GM12878 (cell line): ENCODE results near the gene PEX26. TPM values are rescaled to one million over a fixed set of nuclear protein-coding genes. Genes with fewer than 3 reads are reported as not detected.

Experiments
- ATAC-seq: fragments of 200-7000 bp; cut with Tn5 transposase; 3 replicates; pipeline ENCODE4 v1.9.1; 2020; ENCODE audit warnings: mild to moderate bottlenecking, moderate library complexity
- BruUV-seq: library from RNA; stranded (reverse); fragments of 400-500 nt; replicated peaks from 2 replicates; lab custom pipeline; 2021; lab: Mats Ljungman, UMichigan
- CTCF ChIA-PET: fragments of 300-600 bp; sonication (Branson Sonifier 250); formaldehyde crosslinking; extraction: SDS; loops from one replicate; lab custom pipeline; 2021; ENCODE audit warnings: inconsistent platforms; lab: Yijun Ruan, JAX
- POLR2A ChIA-PET: fragments of 350-600 bp; formaldehyde crosslinking; extraction: SDS; loops from one replicate; lab custom pipeline; 2021; ENCODE audit warnings: inconsistent platforms; lab: Charles Lee
- RAD21 ChIA-PET: fragments of 300-600 bp; sonication (Branson Sonifier 250); formaldehyde crosslinking; loops from one replicate; lab custom pipeline; 2023; ENCODE audit warnings: antibody characterized with exemption; ENCODE audit not compliant: unreplicated experiment; lab: Charles Lee
- SMC1A ChIA-PET: fragments of 300-600 bp; sonication (Branson Sonifier 250); formaldehyde crosslinking; loops from one replicate; lab custom pipeline; 2023; ENCODE audit not compliant: unreplicated experiment, uncharacterized antibody; lab: Charles Lee
- DNase-seq: peaks from one replicate; pipeline ENCODE4 v3.0.0-alpha.2; 2011; ENCODE audit warnings: low read depth, low spot score
- FAIRE-seq: peaks from 3 replicates; lab custom pipeline; 2011; peaks lifted over from hg19 to GRCh38; lab: Jason Lieb, UNC
- H2AFZ ChIP-seq: 2 replicates; pipeline ENCODE4 v1.6.0; 2011; ENCODE audit warnings: low read depth, low read length, control low read depth; ENCODE audit not compliant: control insufficient read depth
- H3K27ac ChIP-seq: 2 replicates; pipeline ENCODE4 v1.5.1; 2011; ENCODE audit warnings: control low read depth; ENCODE audit not compliant: control insufficient read depth, insufficient read depth
- H3K27me3 ChIP-seq, 2 experiments: replicated peaks in 1 of 2; 2 replicates each; pipeline versions ENCODE4 v1.6.0 to v1.6.1; 2011; ENCODE audit warnings: low read length in 1 of 2; ENCODE audit not compliant: control insufficient read depth in 2 of 2, insufficient read depth in 2 of 2
- H3K36me3 ChIP-seq, 2 experiments: 2 replicates each; pipeline ENCODE4 v1.5.1; 2011; ENCODE audit warnings: low read length in 1 of 2; ENCODE audit not compliant: control insufficient read depth in 2 of 2, insufficient read depth in 2 of 2
- H3K4me1 ChIP-seq: 2 replicates; pipeline ENCODE4 v1.6.1; 2011; ENCODE audit warnings: mild to moderate bottlenecking, low read length, moderate library complexity, mixed read lengths; ENCODE audit not compliant: control insufficient read depth, insufficient read depth
- H3K4me2 ChIP-seq: 2 replicates; pipeline ENCODE4 v1.6.0; 2011; ENCODE audit warnings: control low read depth; ENCODE audit not compliant: control insufficient read depth, insufficient read depth
- H3K4me3 ChIP-seq: fragments of 200-600 bp; sonication (generic); 2 replicates; pipeline ENCODE4 v1.5.1; 2016
- H3K79me2 ChIP-seq: 2 replicates; pipeline ENCODE4 v1.6.0; 2011; ENCODE audit warnings: low read length; ENCODE audit not compliant: control insufficient read depth, insufficient read depth
- H3K9ac ChIP-seq: 2 replicates; pipeline ENCODE4 v1.8.0; 2011; ENCODE audit warnings: low read length, control low read depth, mixed read lengths; ENCODE audit not compliant: control insufficient read depth, insufficient read depth
- H3K9me3 ChIP-seq: replicated peaks from 3 replicates; pipeline ENCODE4 v1.5.1; 2011; ENCODE audit warnings: mild to moderate bottlenecking, low read length; ENCODE audit not compliant: control insufficient read depth, insufficient read depth
- H4K20me1 ChIP-seq: 2 replicates; pipeline ENCODE4 v1.6.0; 2011; ENCODE audit not compliant: control insufficient read depth, insufficient read depth
- CREB1 ChIP-seq: IDR thresholded peaks from 2 replicates; pipeline ENCODE4 v1.6.1; 2012; ENCODE audit warnings: low read depth, mild to moderate bottlenecking, inconsistent platforms
- CTCF ChIP-seq, 3 experiments: IDR thresholded peaks in 2 of 3; conservative IDR thresholded peaks in 1 of 3; 2 replicates each; pipeline ENCODE4 v1.5.1; 2011; ENCODE audit warnings: low read depth in 3 of 3, low read length in 3 of 3, mild to moderate bottlenecking in 3 of 3, control low read depth in 2 of 3, moderate library complexity in 2 of 3, inconsistent platforms in 1 of 3, mixed read lengths in 1 of 3; ENCODE audit not compliant: control insufficient read depth in 2 of 3, insufficient read depth in 1 of 3; ENCODE audit errors: extremely low read depth in 1 of 3
- ETV6 ChIP-seq, 2 experiments: fragments of 450-650 bp in 1 of 2; IDR thresholded peaks in 1 of 2; conservative IDR thresholded peaks in 1 of 2; 2 replicates each; pipeline ENCODE4 v1.6.1; 2014; ENCODE audit warnings: antibody characterized with exemption in 1 of 2, borderline replicate concordance in 1 of 2, low read depth in 1 of 2, mild to moderate bottlenecking in 1 of 2, moderate library complexity in 1 of 2
- FOXM1 ChIP-seq: IDR thresholded peaks from 2 replicates; pipeline ENCODE4 v1.6.1; 2012; ENCODE audit warnings: low read depth, mild to moderate bottlenecking, inconsistent platforms, low read length, moderate library complexity
- IRF4 ChIP-seq: IDR thresholded peaks from 2 replicates; pipeline ENCODE4 v1.6.1; 2011; ENCODE audit warnings: low read depth, low read length
- JUNB ChIP-seq: IDR thresholded peaks from 2 replicates; pipeline ENCODE4 v1.6.1; 2016; ENCODE audit warnings: antibody characterized with exemption, mild to moderate bottlenecking
- JUND ChIP-seq: IDR thresholded peaks from 2 replicates; pipeline ENCODE4 v1.6.1; 2012; ENCODE audit warnings: low read depth, mild to moderate bottlenecking, low read length, improper control_type of control experiment, moderate library complexity
- NR2C2 ChIP-seq: IDR thresholded peaks from 2 replicates; pipeline ENCODE4 v1.6.1; 2011; ENCODE audit warnings: borderline replicate concordance, low read depth; ENCODE audit not compliant: control insufficient read depth, insufficient read length
- NRF1 ChIP-seq: conservative IDR thresholded peaks from 2 replicates; pipeline ENCODE4 v1.6.1; 2011; ENCODE audit warnings: mild to moderate bottlenecking, low read depth, low read length, improper control_type of control experiment
- PML ChIP-seq: IDR thresholded peaks from 2 replicates; pipeline ENCODE4 v1.6.1; 2012; ENCODE audit warnings: low read length, inconsistent platforms
- SMAD5 ChIP-seq: IDR thresholded peaks from 2 replicates; pipeline ENCODE4 v1.6.1; 2016; ENCODE audit warnings: antibody characterized with exemption, low read depth
- SP1 ChIP-seq: IDR thresholded peaks from one replicate; pipeline ENCODE4 v1.6.1; 2011; ENCODE audit warnings: low read depth, low read length
- STAT3 ChIP-seq: IDR thresholded peaks from 2 replicates; pipeline ENCODE4 v1.6.1; 2011; ENCODE audit warnings: low read depth, low read length, improper control_type of control experiment
- SUPT20H ChIP-seq: IDR thresholded peaks from 2 replicates; pipeline ENCODE4 v1.6.1; 2011; ENCODE audit warnings: low read depth, mild to moderate bottlenecking, low read length, moderate library complexity, borderline replicate concordance; ENCODE audit not compliant: control insufficient read depth
- ZBTB33 ChIP-seq: fragments of 450-650 bp; IDR thresholded peaks from 2 replicates; pipeline ENCODE4 v1.6.1; 2017; ENCODE audit warnings: mild to moderate bottlenecking
- WGBS: methylation state at CpG from one replicate; pipeline ENCODE4 v1.1.6; 2016; ENCODE audit warnings: low lambda C conversion rate; ENCODE audit not compliant: insufficient replicate concordance, insufficient coverage; ENCODE audit errors: missing lambda C conversion rate; 5-methylcytosine and 5-hydroxymethylcytosine counted together
- in situ Hi-C: fragments of 300-500 bp; cut with MboI; formaldehyde crosslinking; loops from 9 replicates; pipeline ENCODE4 v1.14.3; 2018; ENCODE audit warnings: mixed read lengths
- intact Hi-C: fragments of 100-400 bp; cut with micrococcal nuclease; formaldehyde crosslinking; loops from one replicate; pipeline ENCODE4 v1.14.2; 2022; ENCODE audit not compliant: unreplicated experiment
- polyA plus RNA-seq, 11 experiments: library from polyadenylated mRNA; depleted of rRNA in 4 of 11; unstranded in 6 of 11; stranded (reverse) in 5 of 11; fragments of >200 nt; fragmentation: Nextera tagmentation in 4 of 11; fragmentation: Illumina TruSeq in 1 of 11; extraction: Ambion mirVana in 4 of 11; extraction: Trizol in 1 of 11; gene quantifications; 1 replicate in 1 of 11; 2 replicates in 10 of 11; pipeline versions ENCODE4 v1.2.1 to v1.2.3, GENCODE V29; 2011 to 2016; ENCODE audit warnings: inconsistent platforms in 2 of 11, missing spikeins in 2 of 11, low read depth in 1 of 11
- total RNA-seq, 4 experiments: library from RNA; depleted of rRNA in 3 of 4; stranded (reverse); fragments of >200 nt in 3 of 4; fragmentation: Illumina TruSeq in 1 of 4; extraction: Trizol in 1 of 4; gene quantifications; 2 replicates each; pipeline versions ENCODE4 v1.2.1 to v1.2.3, GENCODE V29; 2013 to 2021
- TF ChIP-seq, protein P1 (sequence below): IDR thresholded peaks from 2 replicates; pipeline ENCODE4 v1.6.1; 2011; ENCODE audit warnings: low read depth, low read length, improper control_type of control experiment, borderline replicate concordance
- TF ChIP-seq, protein P2 (sequence below): fragments of 450-650 bp; IDR thresholded peaks from 2 replicates; pipeline ENCODE4 v1.6.1; 2016; ENCODE audit warnings: mild to moderate bottlenecking
- TF ChIP-seq, protein P3 (sequence below): IDR thresholded peaks from 2 replicates; pipeline ENCODE4 v1.6.1; 2012; ENCODE audit warnings: low read depth, low read length, improper control_type of control experiment

Gene PEX26
- total and polyA plus RNA-seq, 10 of the 15 experiments (the other 5 are each of a cell fraction or from before 2014, with no cell fraction given): 0.79 to 50.8 (median 22.4) TPM

DNA sequence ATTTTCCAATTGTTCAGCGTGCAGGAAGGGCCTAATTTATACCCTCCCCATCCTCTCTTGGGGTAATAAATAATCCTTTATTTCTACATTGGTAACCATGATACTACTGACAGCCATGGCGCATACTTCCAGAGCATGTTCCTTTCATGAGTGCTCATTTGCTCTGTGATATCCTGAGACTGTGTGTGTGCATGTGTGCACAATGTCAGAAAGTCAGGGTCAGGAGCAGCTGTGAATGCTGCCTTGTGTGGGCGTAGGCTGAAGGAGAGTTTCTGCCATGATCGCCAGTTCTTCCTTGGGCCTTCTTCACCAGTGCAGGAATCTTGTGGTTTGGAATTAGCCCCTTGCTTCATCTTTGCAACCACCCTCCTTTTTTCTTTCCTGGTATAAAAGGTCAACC, 43.1 kb downstream of the PEX26 start:
- no peaks in the 10 kb centered on the region for H3K27me3 ChIP-seq
- ChIA-PET SMC1A (no interaction called here), RAD21 (interaction anchor here (1.2 kb wide), 2 partner anchors 29 to 45 kb away, joined by 3 read pairs; partner anchors contain the start of gene USP18), CTCF (no interaction called here), POLR2A (interaction anchor here (1.7 kb wide), 1 partner anchor 8 kb away, joined by 4 read pairs; no protein-coding TSS in a partner anchor)
- no peaks in the 10 kb centered on the region; the same call in 2 of the 3 replicates for H3K9me3 ChIP-seq
- intact Hi-C loops (no loop called here), in situ Hi-C loops (no loop called here)
- H4K20me1 ChIP-seq: no peaks in the 10 kb centered on the region
- BruUV-seq: no TSS peak
- 72% methylated on average over 4 of the region's 4 CpGs for whole genome bisulfite sequencing
- no peak overlapping the region for H3K9ac ChIP-seq
- H3K36me3 ChIP-seq: peaks cover 0 to 6% of the 10 kb centered on the region in 2 experiments; a peak in 2 of 4 replicates
- H3K4me1 ChIP-seq: peaks cover 5% of the 10 kb centered on the region
- no peaks in the 10 kb centered on the region; the same call in 1 of the 2 replicates for H3K79me2 ChIP-seq
- H3K4me3 ChIP-seq: no peak overlapping the region
- FAIRE-seq: no peak
- ATAC-seq: no peak
- DNase-seq: no peak
- H3K4me2 ChIP-seq: no peak overlapping the region
- H2AFZ ChIP-seq: no peak overlapping the region
- no peak overlapping the region for H3K27ac ChIP-seq
- TF ChIP-seq SMAD5 (no peak), SP1 (no peak), CTCF (IDR thresholded peaks at IDR 0.05 in 2 of 3, conservative IDR thresholded peaks at IDR 0.05 in 1 of 3; ENCODE audit: control insufficient read depth in 2 of 3, extremely low read depth in 1 of 3, insufficient read depth in 1 of 3, low read depth in 3 of 3, low read length in 3 of 3) (no peak), PML (no peak), NRF1 (no peak), ZBTB33 (no peak), ETV6 (conservative IDR thresholded peaks at IDR 0.05 in 1 of 2, IDR thresholded peaks at IDR 0.05 in 1 of 2; ENCODE audit: borderline replicate concordance in 1 of 2, low read depth in 1 of 2) (no peak), NR2C2 (no peak), CREB1 (no peak), SUPT20H (no peak), STAT3 (no peak), JUND (no peak), JUNB (no peak), FOXM1 (no peak), IRF4 (no peak)
- TF ChIP-seq, protein P1, sequence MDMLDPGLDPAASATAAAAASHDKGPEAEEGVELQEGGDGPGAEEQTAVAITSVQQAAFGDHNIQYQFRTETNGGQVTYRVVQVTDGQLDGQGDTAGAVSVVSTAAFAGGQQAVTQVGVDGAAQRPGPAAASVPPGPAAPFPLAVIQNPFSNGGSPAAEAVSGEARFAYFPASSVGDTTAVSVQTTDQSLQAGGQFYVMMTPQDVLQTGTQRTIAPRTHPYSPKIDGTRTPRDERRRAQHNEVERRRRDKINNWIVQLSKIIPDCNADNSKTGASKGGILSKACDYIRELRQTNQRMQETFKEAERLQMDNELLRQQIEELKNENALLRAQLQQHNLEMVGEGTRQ: no peak
- TF ChIP-seq, protein P2, sequence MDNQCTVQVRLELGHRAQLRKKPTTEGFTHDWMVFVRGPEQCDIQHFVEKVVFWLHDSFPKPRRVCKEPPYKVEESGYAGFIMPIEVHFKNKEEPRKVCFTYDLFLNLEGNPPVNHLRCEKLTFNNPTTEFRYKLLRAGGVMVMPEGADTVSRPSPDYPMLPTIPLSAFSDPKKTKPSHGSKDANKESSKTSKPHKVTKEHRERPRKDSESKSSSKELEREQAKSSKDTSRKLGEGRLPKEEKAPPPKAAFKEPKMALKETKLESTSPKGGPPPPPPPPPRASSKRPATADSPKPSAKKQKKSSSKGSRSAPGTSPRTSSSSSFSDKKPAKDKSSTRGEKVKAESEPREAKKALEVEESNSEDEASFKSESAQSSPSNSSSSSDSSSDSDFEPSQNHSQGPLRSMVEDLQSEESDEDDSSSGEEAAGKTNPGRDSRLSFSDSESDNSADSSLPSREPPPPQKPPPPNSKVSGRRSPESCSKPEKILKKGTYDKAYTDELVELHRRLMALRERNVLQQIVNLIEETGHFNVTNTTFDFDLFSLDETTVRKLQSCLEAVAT: no peak
- TF ChIP-seq, protein P3, sequence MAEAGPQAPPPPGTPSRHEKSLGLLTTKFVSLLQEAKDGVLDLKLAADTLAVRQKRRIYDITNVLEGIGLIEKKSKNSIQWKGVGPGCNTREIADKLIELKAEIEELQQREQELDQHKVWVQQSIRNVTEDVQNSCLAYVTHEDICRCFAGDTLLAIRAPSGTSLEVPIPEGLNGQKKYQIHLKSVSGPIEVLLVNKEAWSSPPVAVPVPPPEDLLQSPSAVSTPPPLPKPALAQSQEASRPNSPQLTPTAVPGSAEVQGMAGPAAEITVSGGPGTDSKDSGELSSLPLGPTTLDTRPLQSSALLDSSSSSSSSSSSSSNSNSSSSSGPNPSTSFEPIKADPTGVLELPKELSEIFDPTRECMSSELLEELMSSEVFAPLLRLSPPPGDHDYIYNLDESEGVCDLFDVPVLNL: no peak
